Testis (tissue), 3 donors: ENCODE measurements around the gene DUS2. TPM values are rescaled to one million over a fixed set of nuclear protein-coding genes. Genes with fewer than 3 reads are reported as not detected.

Experiments used
- DNase-seq: peaks from one replicate; pipeline ENCODE4 v3.0.0-alpha.2; 2019
- H3K27ac ChIP-seq, 2 donors: fragments of 200-600 bp; sonication (generic); one replicate each; pipeline ENCODE4 v1.5.1; 2019
- H3K27me3 ChIP-seq: fragments of 200-600 bp; sonication (generic); one replicate; pipeline ENCODE4 v1.5.1; 2019
- H3K36me3 ChIP-seq: fragments of 200-600 bp; sonication (generic); one replicate; pipeline ENCODE4 v1.5.1; 2017; ENCODE audit warnings: low read depth; ENCODE audit errors: missing control alignments
- H3K4me1 ChIP-seq: fragments of 200-600 bp; sonication (generic); one replicate; pipeline ENCODE4 v1.5.1; 2019
- H3K4me3 ChIP-seq, 2 donors: fragments of 200-600 bp; sonication (generic); one replicate each; pipeline ENCODE4 v1.5.1; 2017 to 2019
- H3K9me3 ChIP-seq: fragments of 200-600 bp; sonication (generic); one replicate; pipeline ENCODE4 v1.5.1; 2017
- POLR2A ChIP-seq: fragments of 450-650 bp; IDR thresholded peaks from one replicate; pipeline ENCODE4 v1.6.1; 2017; ENCODE audit warnings: antibody characterized with exemption, mild to moderate bottlenecking, moderate library complexity
- WGBS, 2 donors: methylation state at CpG; one replicate each; pipeline ENCODE4 v1.1.5; 2018; 5-methylcytosine and 5-hydroxymethylcytosine counted together
- intact Hi-C: fragments of 100-400 bp; cut with DNase I; formaldehyde crosslinking; loops from one replicate; pipeline ENCODE4 v1.15.1; 2023; ENCODE audit warnings: low total_unique reads
- polyA plus RNA-seq: library from polyadenylated mRNA; stranded (reverse); fragments of 350-450 nt; fragmentation: Illumina TruSeq; extraction: RNeasy Lipid Tissue Mini Kit (QIAGEN cat#74804); gene quantifications from one replicate; pipeline ENCODE4 v1.2.3, GENCODE V29; 2014; ENCODE audit warnings: low read depth, low replicate concordance; ENCODE audit not compliant: insufficient read depth
- total RNA-seq, 2 donors: library from RNA; depleted of rRNA; stranded (reverse); fragments of >200 nt; gene quantifications; one replicate each; pipeline ENCODE4 v1.2.3, GENCODE V29; 2016
- TF ChIP-seq, protein P1 (sequence below), 3 experiments: fragments of 450-650 bp in 2 of 3; fragments of 200-600 bp in 1 of 3; sonication (generic) in 1 of 3; IDR thresholded peaks; one replicate each; pipeline ENCODE4 v1.5.1; 2016 to 2019; ENCODE audit warnings: antibody characterized with exemption in 3 of 3, mild to moderate bottlenecking in 2 of 3, moderate library complexity in 1 of 3

Gene DUS2
- total and polyA plus RNA-seq, 3 donors from 2014 or later: 24.6 to 62.5 (median 32.4) TPM

DNA sequence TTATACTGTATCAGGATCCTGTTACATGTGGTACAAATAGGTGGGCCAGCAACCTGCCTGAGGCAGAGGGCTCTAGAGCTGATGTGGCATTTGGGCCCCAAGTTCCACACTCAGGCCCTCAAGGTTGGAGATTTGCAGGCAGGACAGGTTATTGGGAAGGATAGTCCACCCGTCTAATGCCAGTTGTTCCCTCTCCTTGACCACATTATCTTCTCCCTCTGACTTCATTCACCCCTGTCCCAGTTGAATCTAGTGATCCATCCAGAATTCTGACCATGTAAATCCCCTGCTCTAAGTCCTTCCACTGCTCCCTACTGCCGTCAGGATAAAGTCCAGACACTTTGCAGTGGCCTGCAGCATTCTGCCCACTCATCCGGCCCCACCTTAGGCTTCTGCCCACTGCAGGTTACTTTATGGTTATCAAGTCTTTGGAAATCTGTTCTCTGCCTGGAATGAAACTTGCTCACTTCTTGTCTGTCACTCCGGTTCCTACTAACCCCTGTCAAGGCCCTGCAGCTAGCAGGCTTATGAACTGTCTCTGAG lies 60.2 kb downstream of the DUS2 start:
- Histone ChIP-seq H3K9me3 (no peaks in the 10 kb centered on the region), H3K27me3 (no peaks in the 10 kb centered on the region), H3K4me1 (peaks cover 57% of the 10 kb centered on the region), H3K36me3 (no peaks in the 10 kb centered on the region), H3K4me3 (no peak overlapping the region), H3K27ac (peak overlapping the region; percentile 98 to 99)
- DNase-seq: no peak
- TF ChIP-seq POLR2A: no peak
- intact Hi-C loops: loop anchor here (10.0 kb wide), 1 partner anchor 151 kb away; the partner anchor contains the start of gene ESRP2
- 77 to 79% methylated on average over 4 of the region's 4 CpGs for WGBS, 2 donors

DNA sequence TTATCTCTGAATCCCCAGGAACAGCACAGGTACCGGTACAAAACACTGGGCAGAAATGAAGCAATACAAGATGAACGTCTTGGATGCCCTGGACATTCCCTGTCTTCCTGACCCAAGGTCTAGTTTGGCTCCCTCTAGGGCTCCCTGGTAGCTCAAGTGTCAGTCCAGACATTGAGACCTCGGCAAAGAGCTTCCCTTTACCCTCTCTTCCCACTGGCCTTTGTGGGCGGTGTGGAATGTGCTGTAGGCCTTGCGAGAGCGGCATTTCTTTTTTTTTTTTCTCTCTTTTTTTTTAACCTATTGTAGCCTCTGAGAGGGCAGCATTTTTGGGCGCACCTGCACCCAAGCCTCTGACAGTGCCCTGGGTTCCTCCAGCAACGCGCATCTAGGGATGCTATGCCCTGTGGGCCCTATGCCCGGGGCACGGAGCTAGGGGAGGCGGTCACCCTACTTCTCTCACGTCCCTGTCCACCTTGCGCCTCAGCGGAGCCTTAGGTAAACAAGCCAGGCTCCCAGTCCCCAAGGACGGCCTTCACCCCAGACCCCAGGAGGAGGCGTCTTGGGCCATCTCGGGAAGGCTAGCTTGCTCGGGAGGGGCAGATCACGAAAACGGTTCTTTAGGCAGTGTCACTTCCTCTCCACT lies 60.9 kb downstream of the DUS2 start:
- no peaks in the 10 kb centered on the region for H3K36me3 ChIP-seq
- intact Hi-C loops: loop anchor here (10.0 kb wide), 1 partner anchor 151 kb away; the partner anchor contains the start of gene ESRP2
- 16 to 26% methylated on average over 12 to 21 of the region's 21 CpGs for WGBS, 2 donors
- DNase-seq: no peak
- no peak for TF ChIP-seq POLR2A
- TF ChIP-seq, protein P1, sequence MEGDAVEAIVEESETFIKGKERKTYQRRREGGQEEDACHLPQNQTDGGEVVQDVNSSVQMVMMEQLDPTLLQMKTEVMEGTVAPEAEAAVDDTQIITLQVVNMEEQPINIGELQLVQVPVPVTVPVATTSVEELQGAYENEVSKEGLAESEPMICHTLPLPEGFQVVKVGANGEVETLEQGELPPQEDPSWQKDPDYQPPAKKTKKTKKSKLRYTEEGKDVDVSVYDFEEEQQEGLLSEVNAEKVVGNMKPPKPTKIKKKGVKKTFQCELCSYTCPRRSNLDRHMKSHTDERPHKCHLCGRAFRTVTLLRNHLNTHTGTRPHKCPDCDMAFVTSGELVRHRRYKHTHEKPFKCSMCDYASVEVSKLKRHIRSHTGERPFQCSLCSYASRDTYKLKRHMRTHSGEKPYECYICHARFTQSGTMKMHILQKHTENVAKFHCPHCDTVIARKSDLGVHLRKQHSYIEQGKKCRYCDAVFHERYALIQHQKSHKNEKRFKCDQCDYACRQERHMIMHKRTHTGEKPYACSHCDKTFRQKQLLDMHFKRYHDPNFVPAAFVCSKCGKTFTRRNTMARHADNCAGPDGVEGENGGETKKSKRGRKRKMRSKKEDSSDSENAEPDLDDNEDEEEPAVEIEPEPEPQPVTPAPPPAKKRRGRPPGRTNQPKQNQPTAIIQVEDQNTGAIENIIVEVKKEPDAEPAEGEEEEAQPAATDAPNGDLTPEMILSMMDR (IDR thresholded peaks at IDR 0.05): no peak
- no peaks in the 10 kb centered on the region for H3K27me3 ChIP-seq
- H3K27ac ChIP-seq: peak overlapping the region; percentile 98 to 99
- H3K9me3 ChIP-seq: no peaks in the 10 kb centered on the region
- peaks cover 52% of the 10 kb centered on the region for H3K4me1 ChIP-seq
- H3K4me3 ChIP-seq: peak overlapping the region; percentile 85 to 98

DNA sequence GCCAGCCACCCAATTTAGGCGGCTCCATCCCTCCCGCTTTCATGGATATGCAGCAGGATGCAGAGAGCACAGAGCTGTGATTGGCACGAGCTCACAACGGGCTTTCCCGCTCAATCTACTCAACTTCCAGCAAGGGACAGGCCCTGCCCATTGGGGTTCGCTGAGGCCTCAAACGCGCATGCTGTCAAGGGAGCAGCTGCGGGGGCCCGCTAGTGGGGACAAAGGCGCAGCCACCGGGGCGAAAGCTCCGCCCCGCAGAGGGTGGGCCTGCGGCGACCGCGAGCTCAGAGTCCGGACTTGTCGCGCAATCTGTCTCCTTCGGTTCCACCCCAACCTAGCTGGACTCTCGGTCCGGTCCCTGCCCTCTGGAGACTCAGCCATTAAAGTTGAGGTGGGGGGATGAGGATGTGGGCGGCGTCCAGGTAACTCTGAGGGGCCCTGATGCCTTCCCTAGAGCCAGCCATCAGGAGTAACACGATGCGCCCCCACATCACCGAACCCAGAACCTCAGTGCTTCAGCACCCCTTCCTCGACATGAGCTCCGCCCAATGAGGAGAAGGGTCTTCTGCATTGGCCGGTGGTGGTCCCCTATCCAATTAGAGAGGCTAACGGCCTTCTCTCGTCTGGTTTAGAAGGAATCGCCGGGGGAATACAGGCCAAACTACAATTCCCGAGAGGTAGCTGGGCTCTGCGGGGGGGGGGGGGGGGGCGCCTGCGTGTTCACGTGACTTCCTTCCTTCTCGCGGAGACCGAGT lies 61.6 kb downstream of the DUS2 start:
- peak; percentile 90 for DNase-seq
- Histone ChIP-seq H3K27ac (peak overlapping the region; percentile 98 to 99), H3K9me3 (no peaks in the 10 kb centered on the region), H3K27me3 (no peaks in the 10 kb centered on the region), H3K4me3 (peak overlapping the region; percentile 85 to 98), H3K4me1 (peaks cover 45% of the 10 kb centered on the region), H3K36me3 (no peaks in the 10 kb centered on the region)
- intact Hi-C loops: loop anchor here (10.0 kb wide), 1 partner anchor 150 kb away; the partner anchor contains the start of gene ESRP2
- 0% methylated on average over 7 to 25 of the region's 45 CpGs for WGBS, 2 donors
- no peak for TF ChIP-seq POLR2A
- TF ChIP-seq, protein P1 (IDR thresholded peaks at IDR 0.05): peak in 1 of 3 experiments; percentile 17

DNA sequence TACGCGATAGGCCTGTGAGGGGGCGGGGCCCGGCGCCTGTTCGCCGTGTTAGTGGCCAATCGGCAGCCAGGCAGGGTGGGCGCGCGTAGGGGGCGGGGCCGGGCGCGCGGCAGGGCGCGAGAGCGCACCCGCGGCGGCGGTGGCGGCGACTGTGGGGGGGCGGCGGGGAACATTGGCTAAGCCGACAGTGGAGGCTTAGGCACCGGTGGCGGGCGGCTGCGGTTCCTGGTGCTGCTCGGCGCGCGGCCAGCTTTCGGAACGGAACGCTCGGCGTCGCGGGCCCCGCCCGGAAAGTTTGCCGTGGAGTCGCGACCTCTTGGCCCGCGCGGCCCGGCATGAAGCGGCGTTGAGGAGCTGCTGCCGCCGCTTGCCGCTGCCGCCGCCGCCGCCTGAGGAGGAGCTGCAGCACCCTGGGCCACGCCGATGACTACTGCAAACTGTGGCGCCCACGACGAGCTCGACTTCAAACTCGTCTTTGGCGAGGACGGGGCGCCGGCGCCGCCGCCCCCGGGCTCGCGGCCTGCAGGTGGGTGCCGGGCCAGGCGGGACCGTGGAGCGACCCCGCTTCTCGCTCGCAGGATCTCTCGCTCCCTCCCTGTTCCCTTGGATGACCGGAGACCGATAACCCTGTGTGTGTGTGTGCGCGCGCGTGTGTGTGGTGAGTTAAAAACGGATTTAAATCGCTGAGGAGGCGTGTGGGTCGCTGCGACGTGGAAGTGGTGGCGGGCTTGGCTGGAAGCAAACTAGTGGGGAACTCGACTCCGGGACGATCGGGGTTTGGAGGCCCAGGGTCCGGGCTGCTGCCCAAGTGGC lies 62.4 kb downstream of the DUS2 start, which contains the start of gene NFATC3:
Gene NFATC3, plus strand, starts transcription at position 112 of the 813 bp plus-strand sequence. Its CDS starts 312 bp downstream, at position 424.
- Histone ChIP-seq H3K36me3 (no peaks in the 10 kb centered on the region), H3K27ac (peak within 1 kb of the TSS; percentile 98 to 99), H3K4me1 (peaks cover 37% of the 10 kb centered on the region), H3K9me3 (no peaks in the 10 kb centered on the region), H3K4me3 (peak within 1 kb of the TSS; percentile 85 to 98), H3K27me3 (no peaks in the 10 kb centered on the region)
- WGBS, 2 donors: 0 to 1% methylated on average over 35 to 74 of the region's 104 CpGs
- TF ChIP-seq POLR2A: no peak
- TF ChIP-seq, protein P1 (IDR thresholded peaks at IDR 0.05): no peak
- DNase-seq: peak; percentile 99
- intact Hi-C loops: loop anchor here (10.0 kb wide), 1 partner anchor 149 kb away; the partner anchor contains the start of gene ESRP2
